HG02588 (cell line): ENCODE data around the gene KCNT1.

Experiments used
- ATAC-seq: cut with Tn5 transposase; IDR thresholded peaks from one replicate; pipeline ENCODE4 v1.9.1; 2021; ENCODE audit warnings: mild to moderate bottlenecking, moderate library complexity; ENCODE audit not compliant: unreplicated experiment

Gene KCNT1

DNA sequence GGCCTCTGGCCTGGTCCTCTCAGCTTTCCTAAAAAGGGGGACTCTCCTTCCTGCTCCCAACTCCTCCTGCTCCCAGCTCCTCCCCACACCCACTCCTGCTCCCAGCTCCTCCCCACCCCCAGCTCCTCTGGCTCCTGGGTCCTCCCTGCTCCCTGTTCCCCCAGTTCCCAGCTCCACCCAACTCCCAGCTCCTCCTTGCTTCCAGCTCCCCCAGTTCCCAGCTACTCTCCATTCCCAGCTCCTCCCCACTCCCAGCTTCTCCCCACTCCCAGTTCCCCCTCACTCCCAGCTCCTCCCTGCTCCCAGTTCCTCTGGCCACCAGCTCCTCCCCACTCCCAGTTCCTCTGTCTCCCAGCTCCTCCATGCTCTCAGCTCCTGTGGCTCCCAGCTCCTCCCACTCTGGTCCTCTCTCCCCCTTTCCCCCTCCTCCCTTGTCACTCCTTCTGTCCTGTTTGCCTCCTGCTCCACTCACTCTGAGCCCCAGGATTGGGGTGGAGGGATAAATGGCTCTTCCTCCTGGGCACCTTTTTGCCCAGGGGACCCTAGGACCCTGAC is 75.7 kb downstream of the KCNT1 start:
- no peak for ATAC-seq

DNA sequence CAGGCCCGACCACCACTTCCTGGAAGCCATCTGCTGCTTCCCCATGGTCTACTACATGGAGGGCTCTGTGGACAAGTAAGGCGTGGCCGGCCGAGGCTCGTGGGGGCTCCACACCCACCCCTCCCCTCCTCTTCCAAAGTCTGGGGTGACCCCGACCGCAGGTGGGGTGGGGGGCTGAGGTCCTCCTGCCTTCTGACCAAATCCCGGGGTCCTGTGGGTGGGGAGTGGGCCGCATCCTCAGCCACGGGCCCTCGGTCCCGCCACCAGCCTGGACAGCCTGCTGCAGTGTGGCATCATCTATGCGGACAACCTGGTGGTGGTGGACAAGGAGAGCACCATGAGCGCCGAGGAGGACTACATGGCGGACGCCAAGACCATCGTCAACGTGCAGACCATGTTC is 76.4 kb downstream of the KCNT1 start:
- ATAC-seq = no peak

DNA sequence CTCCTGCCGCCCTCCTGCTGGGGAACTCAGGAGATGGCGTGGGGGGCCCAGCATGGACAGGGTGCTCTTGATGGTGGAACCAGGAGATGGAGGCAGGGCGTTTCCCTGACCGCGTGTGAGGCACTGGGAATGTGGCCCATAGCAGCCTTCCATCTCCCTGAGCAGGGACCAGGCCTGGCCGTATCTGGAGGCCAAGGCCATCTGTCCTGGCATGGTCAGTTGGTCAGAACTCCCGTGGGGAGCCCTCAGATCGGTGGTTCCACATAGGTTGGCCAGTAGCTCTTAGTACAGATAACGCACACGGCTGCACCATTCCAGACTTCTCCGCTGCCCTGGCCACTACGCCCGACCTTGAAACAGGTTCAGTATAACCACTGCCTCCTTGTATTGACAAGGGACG is 77.6 kb downstream of the KCNT1 start:
- no peak for ATAC-seq

DNA sequence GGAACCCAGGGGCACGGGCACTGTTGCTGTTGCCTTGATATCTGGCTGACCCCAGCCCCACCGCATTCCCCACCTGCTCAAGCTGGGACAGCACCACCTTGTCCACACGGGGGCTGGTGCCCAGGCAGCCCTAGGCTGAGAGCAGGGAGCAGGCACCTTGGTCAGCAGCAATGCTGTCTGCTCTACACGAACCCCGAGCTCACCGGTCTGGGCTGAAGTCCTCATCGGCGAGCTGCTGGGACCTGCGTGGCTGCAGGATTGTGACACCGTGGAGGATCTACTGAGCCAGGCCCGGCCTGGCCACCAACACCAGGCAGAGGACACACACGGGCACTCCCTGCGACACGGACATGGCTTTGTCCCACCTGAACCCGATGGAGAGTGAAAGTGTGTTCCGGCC is 78.1 kb downstream of the KCNT1 start:
- no peak for ATAC-seq

DNA sequence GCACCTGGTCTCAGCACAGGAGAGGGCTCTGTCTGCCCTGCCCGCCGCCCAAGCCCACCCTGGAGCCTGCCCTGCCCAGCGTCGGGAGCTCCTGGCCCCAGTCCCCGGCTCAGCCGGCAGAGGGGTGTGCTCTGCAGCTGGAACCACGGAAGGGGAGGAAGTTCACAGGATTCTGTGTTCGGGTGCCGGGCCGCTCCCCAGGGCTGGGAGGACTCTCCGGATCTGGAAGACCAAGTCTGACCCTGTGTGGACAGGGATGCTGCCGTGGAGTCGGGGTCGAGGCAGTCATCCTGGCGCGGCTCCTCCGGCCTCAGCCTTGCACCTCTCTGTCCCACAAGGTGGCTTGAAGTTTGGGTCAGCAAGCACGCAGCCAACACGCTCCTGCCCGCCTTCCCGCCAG is 78.6 kb downstream of the KCNT1 start:
- ATAC-seq = no peak

DNA sequence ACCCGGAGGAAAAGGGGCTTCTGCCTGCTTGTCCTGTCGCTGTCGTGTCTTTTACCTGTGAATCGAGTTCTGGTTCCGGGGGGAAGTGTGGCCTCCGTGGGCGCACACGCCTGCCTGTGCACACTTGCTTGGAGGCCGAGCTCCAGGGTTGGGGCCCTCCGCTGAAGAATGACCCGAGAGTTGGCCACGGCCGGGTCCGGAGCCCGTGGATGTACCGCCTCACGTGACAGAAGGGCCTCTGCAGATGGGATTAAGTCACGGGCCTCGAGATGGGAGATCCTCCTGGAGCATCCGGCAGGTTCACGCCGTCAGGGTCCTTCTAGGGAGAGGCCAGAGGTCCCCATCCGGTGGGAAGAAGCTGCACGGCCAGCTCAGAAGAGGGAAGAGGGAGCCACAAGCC is 81.0 kb downstream of the KCNT1 start:
- ATAC-seq = no peak

DNA sequence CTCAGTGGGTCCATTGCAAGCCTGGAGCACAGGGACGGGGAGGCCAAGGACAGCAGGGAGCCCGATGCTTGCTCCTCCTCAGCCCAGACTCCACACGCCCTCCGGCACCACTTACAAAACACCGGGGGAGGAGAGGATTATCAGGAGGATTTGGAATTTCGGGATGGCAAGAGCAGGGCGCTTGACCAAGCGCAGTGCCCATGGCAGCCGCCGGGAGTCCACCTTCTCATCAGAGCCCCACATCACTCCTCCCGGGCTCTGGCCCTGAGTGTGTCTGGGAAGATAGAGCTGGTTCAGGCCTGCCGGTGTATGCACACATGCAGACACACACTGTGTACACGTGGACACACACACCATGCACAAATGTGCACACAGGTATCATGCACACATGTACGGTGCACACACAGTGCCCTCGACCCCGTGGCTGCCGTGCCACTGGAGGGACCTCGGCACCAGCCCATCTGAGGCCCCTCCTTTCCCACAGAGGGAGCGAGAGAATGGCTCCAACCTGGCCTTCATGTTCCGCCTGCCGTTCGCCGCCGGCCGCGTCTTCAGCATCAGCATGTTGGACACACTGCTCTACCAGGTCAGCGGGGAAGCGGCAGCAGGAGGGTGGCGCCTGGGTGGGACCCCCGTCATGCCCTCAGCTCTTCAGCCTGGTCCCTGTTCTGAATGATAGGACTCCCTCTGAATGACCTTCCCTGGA is 81.7 kb downstream of the KCNT1 start:
- ATAC-seq = no peak

DNA sequence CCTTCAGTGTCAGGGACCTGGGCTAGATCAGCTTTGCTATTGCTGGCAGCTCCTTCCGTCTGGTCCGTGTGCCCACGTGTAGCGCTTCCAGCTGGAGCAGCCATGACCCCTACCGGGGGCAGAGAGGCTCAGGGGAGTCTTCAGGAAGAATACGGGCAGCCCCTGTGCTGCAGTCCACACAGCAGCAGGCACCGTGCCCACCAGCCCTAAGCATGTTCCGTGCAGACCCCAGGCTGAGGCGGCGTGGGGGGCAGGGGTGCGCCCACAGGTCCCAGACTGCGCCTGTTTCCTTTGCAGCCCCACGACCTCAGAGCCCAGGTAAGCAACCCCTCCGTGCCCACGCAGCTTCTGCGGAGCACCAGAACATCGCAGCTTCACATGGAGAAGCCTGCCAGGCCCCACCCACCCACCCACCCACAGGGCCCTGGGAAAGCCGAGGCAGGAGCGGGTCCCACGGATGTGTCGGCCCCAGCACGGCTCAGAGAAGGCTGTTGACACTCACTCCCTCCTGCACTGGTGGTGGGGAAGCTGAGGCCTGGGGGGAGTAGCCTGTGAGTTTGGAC is 83.1 kb downstream of the KCNT1 start:
- no peak for ATAC-seq

DNA sequence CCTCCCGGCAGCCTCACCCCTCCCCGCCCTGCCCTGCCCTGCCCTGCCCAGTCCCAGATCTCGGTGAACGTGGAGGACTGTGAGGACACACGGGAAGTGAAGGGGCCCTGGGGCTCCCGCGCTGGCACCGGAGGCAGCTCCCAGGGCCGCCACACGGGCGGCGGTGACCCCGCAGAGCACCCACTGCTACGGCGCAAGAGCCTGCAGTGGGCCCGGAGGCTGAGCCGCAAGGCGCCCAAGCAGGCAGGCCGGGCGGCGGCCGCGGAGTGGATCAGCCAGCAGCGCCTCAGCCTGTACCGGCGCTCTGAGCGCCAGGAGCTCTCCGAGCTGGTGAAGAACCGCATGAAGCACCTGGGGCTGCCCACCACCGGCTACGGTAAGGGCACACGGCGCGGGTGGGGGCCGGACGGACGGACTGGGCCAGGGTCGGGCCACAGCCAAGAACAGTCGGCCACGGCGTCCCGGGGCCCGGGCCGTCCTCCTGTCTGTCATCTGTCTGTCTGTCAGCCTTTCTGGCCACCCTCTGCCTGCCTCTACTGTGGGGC is 84.2 kb downstream of the KCNT1 start:
- ATAC-seq = no peak

DNA sequence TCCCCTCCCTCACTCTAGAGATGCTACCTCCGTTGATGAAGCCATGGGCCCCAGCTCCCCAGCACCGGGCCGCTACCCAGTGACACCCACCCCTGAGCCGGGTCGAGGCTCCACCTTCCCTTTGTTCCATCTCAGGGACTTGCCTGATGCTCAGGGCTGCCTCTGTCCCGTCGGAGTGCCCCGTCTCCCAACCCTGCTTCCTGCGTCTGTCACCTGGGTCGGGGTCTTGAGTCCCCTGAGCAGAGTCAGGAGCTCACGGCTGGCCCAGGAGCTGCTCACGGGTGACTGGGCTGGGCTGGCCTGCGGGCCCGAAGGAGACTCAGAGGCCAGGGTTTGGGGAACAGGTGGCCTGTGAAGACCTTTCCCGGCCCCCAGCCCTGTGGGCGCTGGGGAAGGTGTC is 85.3 kb downstream of the KCNT1 start:
- ATAC-seq = no peak

DNA sequence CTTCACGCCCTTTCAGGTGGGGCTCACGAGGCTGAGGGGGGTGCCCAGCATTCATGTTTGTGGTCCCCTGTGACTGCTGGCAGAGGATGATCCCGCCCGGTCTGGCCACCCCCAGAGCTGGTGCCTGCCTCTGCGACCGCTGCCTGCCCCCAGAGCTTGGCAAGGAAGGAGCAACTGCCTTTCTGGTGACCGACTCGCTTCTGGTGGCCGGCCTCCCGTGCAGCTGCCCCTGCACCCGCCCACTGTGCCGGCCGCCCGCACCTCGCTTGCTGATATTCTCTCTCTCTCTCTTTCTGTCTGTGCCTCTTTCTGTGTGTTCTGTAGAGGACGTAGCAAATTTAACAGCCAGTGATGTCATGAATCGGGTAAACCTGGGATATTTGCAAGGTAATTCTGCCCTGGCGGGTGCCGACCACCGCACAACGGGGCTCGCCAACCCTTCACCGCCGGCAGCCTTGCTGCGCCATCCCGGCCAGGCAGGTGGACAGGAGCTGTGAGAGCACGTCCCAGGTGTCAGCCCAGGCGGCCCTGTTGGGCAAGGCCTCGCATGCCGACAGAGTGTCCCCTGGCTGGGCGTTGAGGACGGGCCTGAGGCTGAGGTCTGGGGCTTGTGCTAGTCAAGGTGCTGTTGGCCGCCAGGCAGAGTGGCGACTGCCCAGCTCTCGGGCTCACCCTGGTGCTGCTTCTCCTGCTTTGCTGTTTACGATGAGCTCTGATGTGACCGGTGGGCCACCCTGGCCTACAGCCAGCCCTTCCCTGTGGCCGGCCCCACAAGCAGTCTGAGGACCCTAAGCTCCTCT is 86.0 kb downstream of the KCNT1 start:
- no peak for ATAC-seq

DNA sequence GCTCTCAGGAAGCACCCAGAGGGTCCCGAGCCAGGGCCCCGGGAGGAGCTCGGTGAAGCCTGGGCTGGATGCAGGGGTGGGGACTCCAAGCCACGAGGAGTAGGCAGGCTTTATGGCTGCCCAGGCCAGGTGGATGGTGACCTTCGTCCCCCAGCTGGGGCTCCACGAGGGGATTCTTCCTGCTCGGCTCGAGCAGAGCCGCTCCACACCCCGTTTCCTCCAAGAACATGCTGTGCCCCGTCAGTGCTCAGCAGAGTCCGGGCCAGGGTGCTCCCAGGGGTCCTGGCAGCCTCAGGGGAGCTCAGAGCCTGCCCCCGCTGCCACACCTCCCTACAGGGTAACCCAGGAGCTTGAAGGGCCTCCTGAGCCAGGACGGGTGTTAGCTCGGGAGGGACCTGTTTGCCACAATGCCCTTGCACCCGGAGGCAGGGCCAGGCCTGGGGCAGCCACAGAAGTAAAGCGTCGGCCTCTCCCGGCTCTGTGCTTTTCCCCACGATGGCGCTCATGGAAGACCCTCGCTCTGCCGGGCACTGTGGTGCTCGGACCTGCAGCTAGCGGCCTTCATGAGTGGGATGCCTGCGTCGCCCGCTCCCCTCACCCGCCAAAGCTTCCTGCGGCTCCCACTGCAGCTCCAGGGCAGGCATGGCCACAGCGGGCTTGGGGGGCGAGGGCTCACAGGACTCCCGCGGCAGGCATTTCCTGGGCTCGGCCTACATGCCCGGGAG is 86.8 kb downstream of the KCNT1 start:
- no peak for ATAC-seq

DNA sequence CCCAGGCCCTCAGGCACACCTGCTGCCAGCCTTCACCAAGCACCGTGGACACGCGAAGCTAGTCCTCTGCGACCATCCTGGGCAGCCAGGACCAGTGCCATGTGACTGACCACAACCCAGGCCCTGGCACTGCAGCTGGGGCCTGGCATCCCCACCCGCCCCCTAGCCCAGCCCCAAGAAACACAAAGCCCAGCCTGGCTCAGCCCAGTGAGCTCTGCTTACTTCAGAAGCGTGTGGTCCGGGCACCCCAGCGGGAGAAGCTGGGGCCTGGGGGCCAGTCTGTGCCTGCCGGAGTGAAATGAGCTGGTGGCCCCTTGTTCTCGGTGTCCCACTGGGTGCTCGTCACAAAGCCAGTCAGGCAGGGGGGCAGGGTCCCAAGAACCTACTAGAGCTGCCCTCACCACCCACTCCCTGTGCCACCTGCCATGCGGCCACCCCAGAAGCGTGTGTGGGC is 87.9 kb downstream of the KCNT1 start:
- no peak for ATAC-seq

DNA sequence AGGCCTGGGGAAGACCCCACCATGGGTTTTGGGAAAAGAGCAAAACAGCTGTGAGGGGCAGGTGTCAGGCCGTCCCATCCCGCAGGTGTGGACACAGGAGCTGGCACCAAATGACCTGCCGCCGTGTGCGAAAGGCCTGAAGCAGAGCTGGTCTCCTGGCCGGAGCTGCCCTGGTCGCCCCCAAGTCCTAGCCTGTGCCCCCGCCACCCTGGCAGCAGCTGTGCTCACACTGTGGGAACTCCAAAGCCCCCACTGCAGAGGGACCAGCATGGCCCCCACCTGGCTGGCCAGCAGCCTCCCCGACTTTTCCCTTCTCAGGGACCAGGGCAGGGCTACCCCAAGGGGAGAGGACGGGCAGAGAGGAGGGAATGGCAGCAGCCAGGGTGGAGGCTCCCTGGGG is 88.4 kb downstream of the KCNT1 start:
- no peak for ATAC-seq

DNA sequence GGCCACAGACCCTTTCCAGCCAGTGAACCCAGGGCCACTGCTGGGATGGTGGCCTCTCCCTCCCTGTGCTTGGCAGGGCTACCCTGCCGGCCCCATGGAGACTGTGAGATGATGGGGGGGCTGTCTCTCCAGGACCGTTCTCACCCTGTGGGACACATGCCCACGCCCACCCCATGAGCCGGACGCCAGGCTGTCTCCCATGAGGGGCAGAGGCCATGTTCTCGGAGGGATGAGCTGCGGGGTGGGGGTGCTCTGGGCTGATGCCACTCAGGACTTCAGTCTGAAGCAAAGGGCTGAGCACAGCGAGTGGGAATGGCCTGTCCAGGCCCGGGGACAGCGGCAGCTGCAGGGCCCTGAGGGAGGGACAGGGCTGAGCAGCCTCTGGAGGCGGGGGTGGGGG is 88.9 kb downstream of the KCNT1 start:
- ATAC-seq = no peak

DNA sequence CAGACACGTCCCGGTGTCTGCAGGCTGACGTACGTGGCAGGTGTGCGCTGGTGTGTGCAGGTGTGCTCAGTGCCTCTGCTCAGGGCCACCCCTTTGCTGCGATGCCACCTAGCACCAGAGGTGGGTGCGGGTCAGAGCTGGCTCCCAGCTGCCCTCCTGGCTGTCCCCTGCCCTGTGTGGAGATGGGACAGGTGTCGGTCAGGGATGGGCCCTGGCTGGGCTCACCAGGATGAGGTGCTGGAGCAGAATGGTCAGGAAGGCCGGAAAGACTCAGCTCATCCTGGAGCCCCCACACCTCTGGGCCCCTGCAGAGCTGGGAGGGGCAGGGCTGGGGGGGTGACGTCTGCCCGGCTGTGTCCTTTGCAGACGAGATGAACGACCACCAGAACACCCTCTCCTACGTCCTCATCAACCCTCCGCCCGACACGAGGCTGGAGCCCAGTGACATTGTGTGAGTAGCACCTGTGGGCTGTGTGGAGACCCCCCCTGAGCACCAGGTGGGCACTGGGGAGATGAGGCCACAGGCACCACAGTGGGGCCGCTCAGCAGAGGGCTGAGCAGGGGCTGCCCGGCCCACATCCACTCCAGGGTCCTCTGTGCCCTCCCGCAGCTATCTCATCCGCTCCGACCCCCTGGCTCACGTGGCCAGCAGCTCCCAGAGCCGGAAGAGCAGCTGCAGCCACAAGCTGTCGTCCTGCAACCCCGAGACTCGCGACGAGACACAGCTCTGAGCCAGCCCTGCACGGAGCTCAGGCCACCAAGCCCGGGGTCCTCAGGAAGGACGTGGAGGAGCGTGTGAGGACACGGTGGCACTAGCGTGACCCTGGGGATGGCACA is 89.7 kb downstream of the KCNT1 start:
- no peak for ATAC-seq

DNA sequence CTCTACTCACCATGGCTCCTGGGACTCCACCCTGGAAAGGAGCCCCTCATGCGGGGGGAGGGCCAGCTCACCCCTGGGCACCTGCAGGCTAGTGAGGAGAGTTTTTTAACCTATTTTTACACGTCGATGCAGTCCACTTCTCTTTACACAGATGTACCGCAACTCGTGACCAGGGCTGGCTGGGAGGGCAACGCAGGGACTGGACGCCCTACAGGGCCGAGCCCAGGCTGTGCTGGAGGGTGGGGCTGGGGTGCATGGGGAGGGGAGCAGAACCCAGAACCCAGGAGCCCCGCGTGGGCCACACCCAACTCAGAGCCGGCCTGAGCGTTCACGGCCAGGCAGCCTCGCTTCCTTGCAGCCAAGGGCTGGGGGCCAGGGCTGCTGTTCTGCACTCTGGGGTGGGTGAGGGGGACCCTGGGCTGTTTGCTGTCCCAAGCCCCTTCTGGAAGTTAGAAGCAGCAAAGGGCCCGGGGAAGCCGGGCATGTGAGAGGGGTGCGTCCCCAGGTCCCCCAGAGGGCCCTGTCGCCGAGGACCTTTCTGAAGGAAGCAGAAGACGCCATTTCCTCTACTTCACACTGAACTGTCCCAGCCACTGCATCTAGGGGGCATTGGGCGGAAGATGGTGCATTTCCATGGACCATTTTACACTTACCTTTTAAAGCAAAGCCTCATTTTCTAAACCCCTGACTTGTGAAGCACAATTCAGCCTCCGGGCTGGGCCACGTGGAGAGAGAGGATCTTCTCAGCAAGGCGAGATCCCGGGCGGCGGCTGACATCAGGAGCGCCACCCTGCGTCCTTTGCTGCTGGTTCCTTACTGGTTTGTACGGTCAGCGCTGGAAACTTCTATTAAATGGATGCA is 90.5 kb downstream of the KCNT1 start:
- no peak for ATAC-seq

DNA sequence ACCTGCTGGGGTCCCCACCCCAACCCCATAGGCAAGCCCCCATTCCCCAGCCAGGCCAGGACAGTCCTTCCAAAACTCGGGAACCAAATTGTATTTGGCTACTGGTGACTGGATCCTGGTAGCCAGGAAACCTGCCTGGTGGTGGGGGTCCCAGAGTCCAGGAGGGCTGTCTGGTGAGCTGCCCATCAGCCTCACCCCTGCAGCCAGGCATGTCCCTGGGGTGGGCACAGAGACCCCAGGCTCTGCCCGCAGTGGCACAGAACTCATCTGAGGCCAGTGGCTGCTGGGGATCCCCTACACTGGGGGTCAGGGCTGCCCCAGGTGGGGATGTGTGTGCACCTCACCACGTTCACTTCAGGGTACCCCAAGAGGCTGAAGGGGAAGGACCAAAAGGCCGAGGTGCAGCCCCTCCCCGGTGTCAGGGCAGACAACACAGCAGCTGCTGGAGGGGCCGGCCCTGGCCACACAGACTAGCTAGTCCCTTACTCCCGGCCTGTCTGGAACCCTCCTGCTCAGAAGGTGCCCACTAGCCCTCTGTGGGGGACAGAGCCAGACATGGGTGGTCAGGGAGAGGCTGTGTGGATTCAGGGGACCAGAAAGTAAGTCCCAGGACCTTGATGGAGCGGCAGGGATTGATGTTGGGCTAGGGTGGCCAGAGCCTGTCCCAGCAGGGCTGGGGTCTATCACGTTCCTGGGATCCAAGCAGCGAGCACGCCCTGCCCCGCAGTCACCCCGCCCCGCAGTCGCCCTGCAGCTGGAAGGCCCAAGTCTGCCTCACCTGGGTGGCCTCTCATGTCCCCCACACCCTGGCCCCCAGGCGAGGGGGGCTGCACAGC is 91.5 kb downstream of the KCNT1 start:
- no peak for ATAC-seq
